ENCODE measurements around the gene FAM53B.

Gene FAM53B

GRCh38 chr10:124721330-124722045, 22.7 kb downstream of the FAM53B start:
- in situ Hi-C loops (cut with HindIII; ENCODE audit: low pct_unique_long_range_greater_than_20kb, low sequenced_read_pairs), result no loop called here
- no peak for TF ChIP-seq JUND (IDR thresholded peaks at IDR 0.05; ENCODE audit: low read depth)
- no peak for DNase-seq (ENCODE audit: low read depth in 1 of 2, low spot score in 1 of 2)

GRCh38 chr10:124719213-124719851, 24.8 kb downstream of the FAM53B start:
- in situ Hi-C loops (cut with HindIII; ENCODE audit: low pct_unique_long_range_greater_than_20kb, low sequenced_read_pairs), result no loop called here
- peak in 1 of 2 experiments; percentile 37 for DNase-seq (ENCODE audit: low read depth in 1 of 2, low spot score in 1 of 2)
- TF ChIP-seq JUND (IDR thresholded peaks at IDR 0.05; ENCODE audit: low read depth), result no peak

DNA sequence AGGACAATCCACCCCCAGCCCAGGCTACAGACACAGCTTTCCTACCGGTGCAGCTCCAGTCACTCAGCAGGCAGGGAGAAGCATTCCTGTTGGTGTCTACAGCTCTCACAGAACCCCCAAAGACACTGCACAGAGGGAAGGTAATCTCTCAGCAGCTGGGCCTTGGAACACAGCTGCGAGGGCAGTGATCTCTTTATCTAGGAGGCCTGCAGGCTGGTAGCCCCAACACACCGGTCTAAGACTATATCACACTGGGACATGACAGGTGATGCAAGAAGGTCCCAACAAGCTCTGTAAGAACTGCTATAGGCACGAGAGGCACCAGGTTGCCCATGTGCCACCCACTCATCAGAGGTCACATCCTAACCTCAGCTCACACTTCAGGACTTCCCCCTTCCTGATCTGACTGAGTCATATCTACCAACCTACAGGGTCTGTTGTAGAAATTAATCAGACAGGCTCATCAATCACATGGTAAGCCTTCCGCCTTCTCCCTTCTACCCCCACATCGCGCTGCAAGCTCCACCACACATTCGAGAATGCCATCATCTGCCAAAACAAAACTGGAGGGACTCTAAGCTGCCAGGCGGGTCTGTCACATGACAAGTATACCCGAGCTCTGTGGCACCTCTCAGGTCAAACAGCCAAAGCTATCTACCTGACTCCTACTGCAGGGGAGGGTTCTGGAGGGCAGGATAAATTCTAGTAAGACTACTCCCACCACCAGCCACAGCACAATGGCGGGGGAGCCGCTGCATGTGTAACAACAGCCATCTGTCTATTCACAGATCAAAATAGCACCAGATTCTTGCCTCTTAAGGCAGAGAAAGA, 26.1 kb downstream of the FAM53B start:
- no peak for DNase-seq (ENCODE audit: low read depth in 1 of 2, low spot score in 1 of 2)
- in situ Hi-C loops (cut with HindIII; ENCODE audit: low pct_unique_long_range_greater_than_20kb, low sequenced_read_pairs), result no loop called here
- TF ChIP-seq JUND (IDR thresholded peaks at IDR 0.05; ENCODE audit: low read depth), result no peak

- TF ChIP-seq JUND (IDR thresholded peaks at IDR 0.05; ENCODE audit: low read depth), result no peak
- in situ Hi-C loops (cut with HindIII; ENCODE audit: low pct_unique_long_range_greater_than_20kb, low sequenced_read_pairs), result no loop called here
- no peak for DNase-seq (ENCODE audit: low read depth in 1 of 2, low spot score in 1 of 2)
Observed at GRCh38 chr10:124717041-124717757, 27.0 kb downstream of the FAM53B start.

DNA sequence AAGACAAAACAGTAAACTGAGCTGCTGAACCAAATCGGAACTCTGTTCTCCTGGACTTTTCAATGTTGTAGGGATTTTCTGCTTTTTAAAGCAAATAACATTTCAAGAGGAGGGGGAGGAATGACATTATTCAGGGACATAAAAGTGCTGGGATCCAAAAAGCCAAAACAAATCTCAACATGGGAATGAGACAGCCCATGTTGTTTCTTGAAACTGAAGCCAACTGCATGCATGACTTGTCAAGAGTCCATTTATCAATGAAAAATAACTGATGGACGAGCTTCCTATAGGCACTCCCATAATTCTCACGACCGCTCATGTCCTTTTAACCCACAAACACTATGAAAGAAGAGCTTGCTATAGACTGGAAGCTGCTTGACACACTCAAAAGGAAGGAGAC, 27.8 kb downstream of the FAM53B start:
- TF ChIP-seq JUND (IDR thresholded peaks at IDR 0.05; ENCODE audit: low read depth), result no peak
- DNase-seq (ENCODE audit: low read depth in 1 of 2, low spot score in 1 of 2), result no peak
- in situ Hi-C loops (cut with HindIII; ENCODE audit: low pct_unique_long_range_greater_than_20kb, low sequenced_read_pairs), result no loop called here

GRCh38 chr10:124715439-124715838, 28.7 kb downstream of the FAM53B start:
- no peak for DNase-seq (ENCODE audit: low read depth in 1 of 2, low spot score in 1 of 2)
- in situ Hi-C loops (cut with HindIII; ENCODE audit: low pct_unique_long_range_greater_than_20kb, low sequenced_read_pairs), result no loop called here
- TF ChIP-seq JUND (IDR thresholded peaks at IDR 0.05; ENCODE audit: low read depth), result no peak

- no peak for DNase-seq (ENCODE audit: low read depth in 1 of 2, low spot score in 1 of 2)
- TF ChIP-seq JUND (IDR thresholded peaks at IDR 0.05; ENCODE audit: low read depth), result no peak
- in situ Hi-C loops (cut with HindIII; ENCODE audit: low pct_unique_long_range_greater_than_20kb, low sequenced_read_pairs), result no loop called here
Observed at GRCh38 chr10:124713679-124714255, 30.4 kb downstream of the FAM53B start.

DNA sequence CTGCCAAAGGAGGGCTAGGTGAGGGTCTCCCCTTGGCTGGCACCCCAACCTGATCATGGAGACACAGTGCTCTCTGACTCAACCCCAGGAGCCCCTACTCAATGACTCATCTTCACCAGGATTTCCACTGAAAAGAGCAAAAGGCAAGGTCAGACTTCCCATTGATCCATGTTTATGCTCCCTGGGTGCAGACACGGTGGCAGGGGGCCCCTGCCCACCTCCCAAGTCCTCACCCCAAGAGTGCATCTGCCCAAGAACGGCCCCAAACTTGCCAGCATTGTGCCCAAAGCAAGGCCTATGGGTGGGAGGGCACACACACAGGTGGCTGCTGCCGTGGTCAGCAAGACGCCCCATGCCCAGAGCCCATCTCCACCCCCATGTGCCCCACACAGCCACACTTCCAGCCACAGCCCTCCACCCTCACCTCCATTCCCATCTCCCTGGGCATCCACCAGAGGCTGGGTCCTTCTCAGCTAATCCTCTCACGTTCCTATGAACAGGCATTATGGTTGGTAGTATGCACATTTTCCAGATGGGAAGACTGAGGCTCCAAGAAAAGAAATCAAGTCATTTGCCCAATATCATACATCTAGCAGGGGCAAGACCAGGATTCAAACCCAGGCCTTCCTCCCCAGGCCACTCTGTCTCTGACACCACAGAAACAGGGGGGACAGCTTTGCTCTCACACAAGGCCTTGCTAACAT, 31.3 kb downstream of the FAM53B start:
- DNase-seq (ENCODE audit: low read depth in 1 of 2, low spot score in 1 of 2), result no peak
- in situ Hi-C loops (cut with HindIII; ENCODE audit: low pct_unique_long_range_greater_than_20kb, low sequenced_read_pairs), result no loop called here
- no peak for TF ChIP-seq JUND (IDR thresholded peaks at IDR 0.05; ENCODE audit: low read depth)

DNA sequence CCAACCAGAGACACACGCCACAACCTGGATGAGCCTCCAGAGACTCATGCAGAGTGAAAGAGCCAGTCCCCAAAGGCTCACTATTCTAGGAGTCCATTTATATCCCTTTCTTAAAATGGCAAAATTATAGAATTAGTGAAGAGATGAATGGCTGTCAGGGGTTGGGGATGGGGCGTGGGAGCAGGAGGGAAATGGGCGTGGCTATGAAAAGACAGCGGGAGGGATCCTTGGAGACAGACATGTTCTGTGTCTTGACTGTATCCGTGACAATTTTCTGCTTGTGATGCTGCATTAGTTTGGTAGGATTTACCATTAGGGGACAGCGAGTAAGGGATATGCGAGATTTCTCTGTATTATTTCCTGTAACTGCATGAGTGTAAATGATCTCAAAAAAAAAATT, 33.0 kb downstream of the FAM53B start:
- in situ Hi-C loops (cut with HindIII; ENCODE audit: low pct_unique_long_range_greater_than_20kb, low sequenced_read_pairs), result no loop called here
- no peak for DNase-seq (ENCODE audit: low read depth in 1 of 2, low spot score in 1 of 2)
- TF ChIP-seq JUND (IDR thresholded peaks at IDR 0.05; ENCODE audit: low read depth), result no peak

GRCh38 chr10:124710266-124710881, 33.8 kb downstream of the FAM53B start:
- in situ Hi-C loops (cut with HindIII; ENCODE audit: low pct_unique_long_range_greater_than_20kb, low sequenced_read_pairs), result no loop called here
- no peak for TF ChIP-seq JUND (IDR thresholded peaks at IDR 0.05; ENCODE audit: low read depth)
- no peak for DNase-seq (ENCODE audit: low read depth in 1 of 2, low spot score in 1 of 2)

DNA sequence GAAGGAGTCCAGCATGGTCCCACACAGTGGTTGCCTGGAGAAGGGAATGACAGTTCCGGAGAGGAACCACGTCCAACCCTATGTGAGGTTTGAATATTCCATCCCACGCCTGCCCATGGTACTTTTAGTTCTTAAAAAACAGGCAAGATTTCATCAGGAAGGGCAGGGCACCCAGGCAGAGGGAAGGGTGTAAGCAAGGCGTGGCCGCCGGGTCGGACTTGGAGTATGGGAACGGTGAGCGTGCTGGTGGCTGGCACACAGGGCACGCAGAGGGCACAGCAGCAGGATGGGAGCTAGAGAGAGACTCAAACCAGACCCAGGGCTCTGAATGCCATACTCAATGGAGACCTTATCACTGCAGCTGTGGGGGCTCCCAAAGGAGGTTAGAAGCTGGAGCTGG, 34.3 kb downstream of the FAM53B start:
- in situ Hi-C loops (cut with HindIII; ENCODE audit: low pct_unique_long_range_greater_than_20kb, low sequenced_read_pairs), result no loop called here
- TF ChIP-seq JUND (IDR thresholded peaks at IDR 0.05; ENCODE audit: low read depth), result no peak
- DNase-seq (ENCODE audit: low read depth in 1 of 2, low spot score in 1 of 2), result no peak
